ENCODE measurements around the gene KDELR1.
A peak's percentile ranks its signal among the peaks of the same experiment; 100 is the strongest.
"Not testable (repeated sequence)": the region's sequence is repeated elsewhere in the genome, so short reads cannot be mapped to it uniquely, and the experiment has no call there.

Gene KDELR1

GRCh38 chr19:48392860-48393558 lies 1.7 kb upstream of the KDELR1 start:
- peak overlapping the region; percentile 61 for H3K9ac ChIP-seq (ENCODE audit: insufficient read length, low read depth)
- H3K4me1 ChIP-seq (ENCODE audit: insufficient read depth, insufficient read length), result peaks cover 22% of the 10 kb centered on the region
- H3K36me3 ChIP-seq (ENCODE audit: insufficient read depth, insufficient read length, low read length), result peaks cover 10% of the 10 kb centered on the region
- peak overlapping the region; percentile 24 for H3K4me3 ChIP-seq (ENCODE audit: insufficient read length, low read depth)
- H3K9me3 ChIP-seq (ENCODE audit: insufficient read depth, low read length), result no peaks in the 10 kb centered on the region
- peaks cover 53% of the 10 kb centered on the region for H3K27me3 ChIP-seq (ENCODE audit: insufficient read depth, insufficient read length)
- DNase-seq (ENCODE audit: low read depth, low spot score), result no peak
- TF ChIP-seq SUZ12 (IDR thresholded peaks at IDR 0.05; ENCODE audit: extremely low read depth, insufficient read depth, insufficient read length), result no peak
- no peak for TF ChIP-seq ZNF274 (IDR thresholded peaks at IDR 0.05; ENCODE audit: low read depth, low read length)
- TF ChIP-seq YY1 (IDR thresholded peaks at IDR 0.05; ENCODE audit: insufficient read depth, insufficient read length), result no peak

DNA sequence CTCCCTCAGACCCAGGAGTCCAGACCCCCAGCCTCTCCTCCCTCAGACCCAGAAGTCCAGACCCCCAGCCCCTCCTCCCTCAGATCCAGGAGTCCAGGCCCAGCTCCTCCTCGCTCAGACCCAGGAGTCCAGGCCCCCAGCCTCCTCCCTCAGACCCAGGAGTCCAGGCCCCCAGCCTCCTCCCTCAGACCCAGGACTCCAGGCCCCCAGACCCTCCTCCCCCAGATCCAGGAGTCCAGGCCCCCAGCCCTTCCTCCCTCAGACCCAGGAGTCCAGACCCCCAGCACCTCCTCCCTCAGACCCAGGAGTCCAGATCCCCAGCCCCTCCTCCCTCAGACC lies 624 bp upstream of the KDELR1 start:
- not testable (repeated sequence) for H3K9ac ChIP-seq (ENCODE audit: insufficient read length, low read depth); DNase-seq (ENCODE audit: low read depth, low spot score); H3K9me3 ChIP-seq (ENCODE audit: insufficient read depth, low read length); H3K4me3 ChIP-seq (ENCODE audit: insufficient read length, low read depth)
- Histone ChIP-seq H3K36me3 (ENCODE audit: insufficient read depth, insufficient read length, low read length) (peaks cover 19% of the 10 kb centered on the region), H3K4me1 (ENCODE audit: insufficient read depth, insufficient read length) (peaks cover 17% of the 10 kb centered on the region), H3K27me3 (ENCODE audit: insufficient read depth, insufficient read length) (peaks cover 42% of the 10 kb centered on the region)

- DNase-seq (ENCODE audit: low read depth, low spot score), result no peak
- Histone ChIP-seq H3K4me3 (ENCODE audit: insufficient read length, low read depth) (peak overlapping the region; percentile 83), H3K9ac (ENCODE audit: insufficient read length, low read depth) (peak overlapping the region; percentile 98), H3K36me3 (ENCODE audit: insufficient read depth, insufficient read length, low read length) (peaks cover 33% of the 10 kb centered on the region), H3K9me3 (ENCODE audit: insufficient read depth, low read length) (no peaks in the 10 kb centered on the region), H3K4me1 (ENCODE audit: insufficient read depth, insufficient read length) (peaks cover 11% of the 10 kb centered on the region), H3K27me3 (ENCODE audit: insufficient read depth, insufficient read length) (peaks cover 27% of the 10 kb centered on the region)
- TF ChIP-seq ZNF274 (IDR thresholded peaks at IDR 0.05; ENCODE audit: low read depth, low read length), result no peak
Observed at GRCh38 chr19:48390188-48391099, 907 bp downstream of the KDELR1 start.

DNA sequence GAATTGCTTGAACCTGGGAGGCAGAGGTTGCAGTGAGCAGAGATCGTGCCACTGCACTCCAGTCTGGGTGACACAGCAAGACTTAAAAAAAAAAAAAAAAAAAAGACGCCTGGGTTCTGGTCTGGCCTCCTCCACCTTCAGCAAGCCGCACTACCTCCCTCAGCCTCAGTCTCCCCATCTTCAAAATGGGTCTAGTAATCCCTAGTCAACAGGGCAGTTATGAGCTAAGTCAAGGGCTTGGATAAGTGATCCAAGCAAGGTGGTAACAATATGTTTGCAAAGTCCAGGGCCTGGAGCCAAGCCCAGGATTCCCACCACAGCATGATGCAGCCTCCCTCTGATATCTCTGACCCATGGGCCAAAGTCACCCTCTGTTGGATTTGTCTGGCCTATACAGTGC lies 4.4 kb downstream of the KDELR1 start:
- Histone ChIP-seq H3K27me3 (ENCODE audit: insufficient read depth, insufficient read length) (no peaks in the 10 kb centered on the region), H3K36me3 (ENCODE audit: insufficient read depth, insufficient read length, low read length) (peaks cover 59% of the 10 kb centered on the region), H3K9me3 (ENCODE audit: insufficient read depth, low read length) (no peaks in the 10 kb centered on the region), H3K4me1 (ENCODE audit: insufficient read depth, insufficient read length) (no peaks in the 10 kb centered on the region), H3K4me3 (ENCODE audit: insufficient read length, low read depth) (no peak overlapping the region), H3K9ac (ENCODE audit: insufficient read length, low read depth) (no peak overlapping the region)
- TF ChIP-seq ZNF274 (IDR thresholded peaks at IDR 0.05; ENCODE audit: low read depth, low read length), result no peak
- no peak for TF ChIP-seq YY1 (IDR thresholded peaks at IDR 0.05; ENCODE audit: insufficient read depth, insufficient read length)
- no peak for TF ChIP-seq SUZ12 (IDR thresholded peaks at IDR 0.05; ENCODE audit: extremely low read depth, insufficient read depth, insufficient read length)
- DNase-seq (ENCODE audit: low read depth, low spot score), result no peak

GRCh38 chr19:48385461-48386087 lies 5.8 kb downstream of the KDELR1 start:
- Histone ChIP-seq H3K36me3 (ENCODE audit: insufficient read depth, insufficient read length, low read length) (peaks cover 69% of the 10 kb centered on the region), H3K4me1 (ENCODE audit: insufficient read depth, insufficient read length) (no peaks in the 10 kb centered on the region), H3K9ac (ENCODE audit: insufficient read length, low read depth) (no peak overlapping the region), H3K4me3 (ENCODE audit: insufficient read length, low read depth) (no peak overlapping the region), H3K27me3 (ENCODE audit: insufficient read depth, insufficient read length) (no peaks in the 10 kb centered on the region), H3K9me3 (ENCODE audit: insufficient read depth, low read length) (no peaks in the 10 kb centered on the region)
- TF ChIP-seq ZNF274 (IDR thresholded peaks at IDR 0.05; ENCODE audit: low read depth, low read length), result no peak
- no peak for TF ChIP-seq YY1 (IDR thresholded peaks at IDR 0.05; ENCODE audit: insufficient read depth, insufficient read length)
- TF ChIP-seq SUZ12 (IDR thresholded peaks at IDR 0.05; ENCODE audit: extremely low read depth, insufficient read depth, insufficient read length), result no peak
- no peak for DNase-seq (ENCODE audit: low read depth, low spot score)

GRCh38 chr19:48382286-48382685 lies 9.1 kb downstream of the KDELR1 start:
- Histone ChIP-seq H3K9ac (ENCODE audit: insufficient read length, low read depth) (no peak overlapping the region), H3K36me3 (ENCODE audit: insufficient read depth, insufficient read length, low read length) (peaks cover 53% of the 10 kb centered on the region), H3K4me1 (ENCODE audit: insufficient read depth, insufficient read length) (no peaks in the 10 kb centered on the region), H3K9me3 (ENCODE audit: insufficient read depth, low read length) (no peaks in the 10 kb centered on the region), H3K4me3 (ENCODE audit: insufficient read length, low read depth) (no peak overlapping the region), H3K27me3 (ENCODE audit: insufficient read depth, insufficient read length) (no peaks in the 10 kb centered on the region)
- DNase-seq (ENCODE audit: low read depth, low spot score), result no peak
- TF ChIP-seq YY1 (IDR thresholded peaks at IDR 0.05; ENCODE audit: insufficient read depth, insufficient read length) (no peak), ZNF274 (IDR thresholded peaks at IDR 0.05; ENCODE audit: low read depth, low read length) (no peak), SUZ12 (IDR thresholded peaks at IDR 0.05; ENCODE audit: extremely low read depth, insufficient read depth, insufficient read length) (no peak)
